HFFc6 (cell line): Measurements from ENCODE around the gene DAPL1. TPM values are rescaled to one million over a fixed set of nuclear protein-coding genes. Genes with fewer than 3 reads are reported as not detected.

Source experiments
- DNase-seq: peaks from one replicate; pipeline ENCODE4 v3.0.0-alpha.2; 2018
- H3K27ac Mint-ChIP-seq: 2 replicates; pipeline ENCODE4 v1.8.0; 2020; ENCODE audit warnings: mild to moderate bottlenecking, mixed read lengths
- H3K27me3 Mint-ChIP-seq: 2 replicates; pipeline ENCODE4 v1.8.0; 2021; ENCODE audit warnings: mild to moderate bottlenecking, moderate library complexity, mixed read lengths; ENCODE audit not compliant: insufficient read depth
- H3K36me3 Mint-ChIP-seq: 2 replicates; pipeline ENCODE4 v1.8.0; 2021; ENCODE audit warnings: low read depth, mixed read lengths
- H3K4me1 Mint-ChIP-seq: 2 replicates; pipeline ENCODE4 v1.8.0; 2020; ENCODE audit warnings: low read depth, mixed read lengths
- H3K4me3 Mint-ChIP-seq: 2 replicates; pipeline ENCODE4 v1.8.0; 2020; ENCODE audit warnings: mild to moderate bottlenecking, moderate library complexity, mixed read lengths
- H3K9me3 Mint-ChIP-seq: 2 replicates; pipeline ENCODE4 v1.8.0; 2020; ENCODE audit warnings: mild to moderate bottlenecking, mixed read lengths
- CTCF ChIP-seq: fragments of 200-600 bp; sonication (generic); IDR thresholded peaks from 2 replicates; pipeline ENCODE4 v1.5.0; 2021; ENCODE audit warnings: antibody characterized with exemption, mild to moderate bottlenecking
- total RNA-seq, 6 experiments: library from RNA; stranded (reverse); fragmentation: NEBNext Ultra II Directional; extraction: Animal tissue kit (Norgen Biotek cat#: 25700); gene quantifications; 2 replicates in 1 of 6; 3 replicates in 5 of 6; pipeline ENCODE4 v1.2.3, GENCODE V29; 2021

The DAPL1 gene
- total RNA-seq, 6 experiments from 2014 or later, result not detected

- no peak overlapping the region for H3K4me3 Mint-ChIP-seq
- DNase-seq, result no peak
- peaks cover 33% of the 10 kb centered on the region for H3K27me3 Mint-ChIP-seq
- TF ChIP-seq CTCF, result no peak
- H3K27ac Mint-ChIP-seq, result no peak overlapping the region
- no peaks in the 10 kb centered on the region for H3K36me3 Mint-ChIP-seq
- peaks cover 7% of the 10 kb centered on the region for H3K4me1 Mint-ChIP-seq
- H3K9me3 Mint-ChIP-seq, result no peaks in the 10 kb centered on the region
Measured at GRCh38 chr2:158799181-158799580, 4.1 kb downstream of the DAPL1 start.

- Mint-ChIP-seq H3K36me3 (no peaks in the 10 kb centered on the region), H3K27me3 (peaks cover 29% of the 10 kb centered on the region), H3K27ac (no peak overlapping the region), H3K4me1 (no peaks in the 10 kb centered on the region), H3K9me3 (no peaks in the 10 kb centered on the region), H3K4me3 (no peak overlapping the region)
- no peak for TF ChIP-seq CTCF
- no peak for DNase-seq
Measured at GRCh38 chr2:158803506-158803905, 8.4 kb downstream of the DAPL1 start.

- Mint-ChIP-seq H3K4me3 (no peak overlapping the region), H3K4me1 (no peaks in the 10 kb centered on the region), H3K36me3 (no peaks in the 10 kb centered on the region), H3K9me3 (no peaks in the 10 kb centered on the region), H3K27ac (no peak overlapping the region), H3K27me3 (peaks cover 29% of the 10 kb centered on the region)
- TF ChIP-seq CTCF, result no peak
- no peak for DNase-seq
Measured at GRCh38 chr2:158805255-158805654, 10.1 kb downstream of the DAPL1 start.

GRCh38 chr2:158805936-158806335 lies 10.8 kb downstream of the DAPL1 start:
- H3K4me3 Mint-ChIP-seq, result no peak overlapping the region
- no peak for TF ChIP-seq CTCF
- H3K4me1 Mint-ChIP-seq, result no peaks in the 10 kb centered on the region
- H3K27ac Mint-ChIP-seq, result no peak overlapping the region
- H3K27me3 Mint-ChIP-seq, result peaks cover 30% of the 10 kb centered on the region
- no peak for DNase-seq
- no peaks in the 10 kb centered on the region for H3K36me3 Mint-ChIP-seq
- H3K9me3 Mint-ChIP-seq, result no peaks in the 10 kb centered on the region

GRCh38 chr2:158806941-158807340 lies 11.8 kb downstream of the DAPL1 start:
- DNase-seq, result no peak

More at GRCh38 chr2:158806941-158807340, 11.8 kb downstream of the DAPL1 start:
- Mint-ChIP-seq H3K4me3 (no peak overlapping the region), H3K4me1 (no peaks in the 10 kb centered on the region), H3K27ac (no peak overlapping the region), H3K9me3 (no peaks in the 10 kb centered on the region), H3K27me3 (peaks cover 33% of the 10 kb centered on the region), H3K36me3 (no peaks in the 10 kb centered on the region)
- TF ChIP-seq CTCF, result no peak
